Fibroblast of pulmonary artery (primary cell): Measurements from ENCODE around the gene ACAP3.

ENCODE experiments used
- DNase-seq: peaks from one replicate; pipeline ENCODE4 v3.0.0-alpha.2; 2010; ENCODE audit warnings: low read depth
- H3K4me3 ChIP-seq: replicated peaks from 2 replicates; pipeline ENCODE4 v1.5.1; 2011; ENCODE audit warnings: low read depth, mild to moderate bottlenecking, control low read depth, low read length, moderate library complexity
- TF ChIP-seq, protein P1 (sequence below): IDR thresholded peaks from 2 replicates; pipeline ENCODE4 v1.5.1; 2011; ENCODE audit warnings: mild to moderate bottlenecking, control low read depth, low read length, inconsistent platforms; ENCODE audit errors: missing control alignments

Gene ACAP3, protein sequence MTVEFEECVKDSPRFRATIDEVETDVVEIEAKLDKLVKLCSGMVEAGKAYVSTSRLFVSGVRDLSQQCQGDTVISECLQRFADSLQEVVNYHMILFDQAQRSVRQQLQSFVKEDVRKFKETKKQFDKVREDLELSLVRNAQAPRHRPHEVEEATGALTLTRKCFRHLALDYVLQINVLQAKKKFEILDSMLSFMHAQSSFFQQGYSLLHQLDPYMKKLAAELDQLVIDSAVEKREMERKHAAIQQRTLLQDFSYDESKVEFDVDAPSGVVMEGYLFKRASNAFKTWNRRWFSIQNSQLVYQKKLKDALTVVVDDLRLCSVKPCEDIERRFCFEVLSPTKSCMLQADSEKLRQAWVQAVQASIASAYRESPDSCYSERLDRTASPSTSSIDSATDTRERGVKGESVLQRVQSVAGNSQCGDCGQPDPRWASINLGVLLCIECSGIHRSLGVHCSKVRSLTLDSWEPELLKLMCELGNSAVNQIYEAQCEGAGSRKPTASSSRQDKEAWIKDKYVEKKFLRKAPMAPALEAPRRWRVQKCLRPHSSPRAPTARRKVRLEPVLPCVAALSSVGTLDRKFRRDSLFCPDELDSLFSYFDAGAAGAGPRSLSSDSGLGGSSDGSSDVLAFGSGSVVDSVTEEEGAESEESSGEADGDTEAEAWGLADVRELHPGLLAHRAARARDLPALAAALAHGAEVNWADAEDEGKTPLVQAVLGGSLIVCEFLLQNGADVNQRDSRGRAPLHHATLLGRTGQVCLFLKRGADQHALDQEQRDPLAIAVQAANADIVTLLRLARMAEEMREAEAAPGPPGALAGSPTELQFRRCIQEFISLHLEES

DNA sequence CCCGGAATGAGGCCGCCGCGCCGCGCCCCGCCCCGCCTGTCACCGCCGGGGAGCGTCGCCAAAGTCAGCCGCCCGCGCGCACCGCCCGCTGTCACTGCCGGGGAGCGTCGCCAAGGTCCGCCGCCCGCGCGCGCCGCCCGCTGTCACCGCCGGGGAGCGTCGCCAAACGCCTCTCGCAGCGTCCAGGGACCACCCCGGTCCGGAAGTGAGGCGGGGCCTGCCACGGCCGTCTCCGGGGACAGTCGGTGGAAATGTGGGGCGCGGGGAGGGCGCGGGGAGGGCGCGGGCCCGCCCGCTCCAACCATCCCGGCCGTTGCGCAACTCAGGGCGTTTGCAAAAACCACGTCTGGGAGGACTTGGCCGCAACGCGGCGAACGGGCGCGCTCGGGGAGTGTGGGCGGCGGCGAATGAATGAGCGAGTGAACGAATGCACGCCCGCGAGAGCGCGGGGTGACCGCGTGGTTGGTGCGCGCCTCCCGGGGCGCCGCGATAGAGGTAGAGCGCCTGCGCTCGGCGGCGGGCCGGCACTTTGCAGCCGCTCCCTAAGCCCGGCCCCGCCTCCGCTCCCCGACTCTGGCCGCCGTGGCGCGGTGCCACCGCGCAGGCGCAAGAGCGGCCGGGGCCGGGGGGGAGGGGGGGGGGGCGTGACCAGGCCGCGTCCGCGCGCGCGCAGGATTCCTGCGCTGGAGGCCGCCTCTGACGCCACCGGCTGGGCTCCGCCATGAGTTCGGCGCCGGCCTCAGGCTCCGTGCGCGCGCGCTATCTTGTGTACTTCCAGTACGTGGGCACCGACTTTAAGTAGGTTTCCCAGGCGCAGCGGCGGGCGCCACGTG lies at the start of gene ACAP3, which contains the start of gene PUSL1:
TSS of gene ACAP3 (minus strand) at position 8 of the 833 bp plus-strand sequence. CDS start 115 bp downstream, outside the sequence.
TSS of gene PUSL1 (plus strand) at position 675 of the 833 bp plus-strand sequence. CDS start at position 722, 47 bp downstream.
- peak within 1 kb of the TSS; percentile 72 for H3K4me3 ChIP-seq

DNA sequence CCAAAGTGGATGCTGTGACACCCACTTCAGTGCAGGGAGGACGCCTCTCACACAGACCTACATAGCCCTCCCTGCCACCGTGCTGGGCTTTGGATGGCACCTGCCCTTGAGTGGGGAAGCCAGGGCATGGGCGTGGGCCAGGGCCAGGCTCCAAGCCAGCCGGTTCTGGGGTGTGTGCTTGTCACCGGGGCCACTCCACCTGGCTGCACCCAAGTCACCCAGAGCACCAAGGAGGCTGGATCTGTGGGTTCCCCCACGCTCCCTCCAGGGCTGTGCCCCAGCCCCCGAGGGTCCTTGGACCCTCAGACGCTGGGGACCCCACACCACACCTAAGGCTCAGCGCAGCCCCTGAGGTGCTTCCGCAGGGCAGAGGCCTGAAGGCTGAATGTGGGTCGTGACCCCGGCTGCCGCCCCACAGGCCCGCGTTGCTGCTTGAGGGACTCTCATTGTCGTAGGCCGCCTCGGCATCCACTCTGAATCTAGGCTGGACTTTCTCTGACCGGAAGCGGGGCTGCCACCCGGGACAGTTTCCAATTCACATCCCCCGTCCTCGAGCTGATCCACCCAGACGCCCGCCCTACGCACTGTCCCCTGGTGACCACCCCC lies 49.2 kb upstream of the ACAP3 start:
- no peak for DNase-seq
- H3K4me3 ChIP-seq, result peak overlapping the region; percentile 64
- TF ChIP-seq, protein P1, sequence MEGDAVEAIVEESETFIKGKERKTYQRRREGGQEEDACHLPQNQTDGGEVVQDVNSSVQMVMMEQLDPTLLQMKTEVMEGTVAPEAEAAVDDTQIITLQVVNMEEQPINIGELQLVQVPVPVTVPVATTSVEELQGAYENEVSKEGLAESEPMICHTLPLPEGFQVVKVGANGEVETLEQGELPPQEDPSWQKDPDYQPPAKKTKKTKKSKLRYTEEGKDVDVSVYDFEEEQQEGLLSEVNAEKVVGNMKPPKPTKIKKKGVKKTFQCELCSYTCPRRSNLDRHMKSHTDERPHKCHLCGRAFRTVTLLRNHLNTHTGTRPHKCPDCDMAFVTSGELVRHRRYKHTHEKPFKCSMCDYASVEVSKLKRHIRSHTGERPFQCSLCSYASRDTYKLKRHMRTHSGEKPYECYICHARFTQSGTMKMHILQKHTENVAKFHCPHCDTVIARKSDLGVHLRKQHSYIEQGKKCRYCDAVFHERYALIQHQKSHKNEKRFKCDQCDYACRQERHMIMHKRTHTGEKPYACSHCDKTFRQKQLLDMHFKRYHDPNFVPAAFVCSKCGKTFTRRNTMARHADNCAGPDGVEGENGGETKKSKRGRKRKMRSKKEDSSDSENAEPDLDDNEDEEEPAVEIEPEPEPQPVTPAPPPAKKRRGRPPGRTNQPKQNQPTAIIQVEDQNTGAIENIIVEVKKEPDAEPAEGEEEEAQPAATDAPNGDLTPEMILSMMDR, result no peak

More for the DNA sequence above, at the start of gene ACAP3, which contains the start of gene PUSL1:
- TF ChIP-seq, protein P1, result no peak
- DNase-seq, result peak; percentile 94

DNA sequence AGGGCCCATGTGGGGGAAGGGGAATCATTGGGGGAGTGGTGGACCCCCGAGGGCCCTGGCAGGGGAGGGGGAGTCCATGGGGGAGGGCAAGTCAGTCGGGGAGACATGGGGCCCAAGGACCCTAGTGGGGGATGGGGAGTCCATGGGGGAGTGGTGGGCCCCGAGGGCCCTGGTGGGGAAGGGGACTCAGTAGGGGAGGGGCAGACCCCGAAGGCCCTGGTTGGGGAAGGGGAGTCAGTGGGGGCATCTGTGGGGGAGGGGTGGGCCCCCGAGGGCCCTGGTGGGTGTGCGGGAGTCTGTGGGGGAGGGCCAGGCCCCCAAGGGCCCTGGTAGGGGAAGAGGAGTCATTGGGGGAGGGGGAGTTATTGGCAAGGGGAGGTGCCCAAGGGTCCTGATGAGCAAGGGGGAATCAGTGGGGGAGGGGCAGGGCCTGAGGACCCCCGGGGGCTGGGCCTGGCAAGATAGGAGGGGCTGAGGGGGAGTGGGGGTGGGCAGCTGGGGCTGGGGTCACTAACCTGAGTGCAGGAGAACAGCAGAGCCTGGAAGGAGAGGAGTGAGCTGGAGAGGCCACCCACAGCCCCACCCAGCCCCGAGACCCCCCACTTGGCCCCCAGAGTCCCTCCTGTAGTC lies 48.6 kb upstream of the ACAP3 start:
- H3K4me3 ChIP-seq, result peak overlapping the region; percentile 64
- DNase-seq, result no peak

DNA sequence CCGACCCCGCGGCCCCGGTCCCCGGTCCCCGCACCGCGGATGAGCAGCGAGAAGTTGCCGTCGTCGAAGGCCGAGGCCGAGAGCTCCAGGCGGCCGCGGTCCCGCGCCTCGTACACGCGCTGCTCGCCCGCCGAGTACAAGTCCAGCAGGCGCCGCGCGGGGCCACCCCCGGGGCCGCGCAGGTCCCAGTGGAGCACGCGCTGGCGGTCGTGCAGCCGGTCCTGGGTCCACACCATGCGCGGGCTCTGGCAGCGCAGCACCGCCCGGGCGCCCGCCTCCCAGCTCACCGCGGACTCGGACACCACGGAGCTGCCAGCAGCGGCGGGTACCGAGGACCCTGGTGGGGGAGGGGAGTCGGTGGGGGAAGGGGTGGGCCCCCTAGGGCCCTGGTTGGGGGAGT lies 47.7 kb upstream of the ACAP3 start:
- TF ChIP-seq, protein P1, result no peak
- no peak for DNase-seq
- no peak overlapping the region for H3K4me3 ChIP-seq

More for the DNA sequence above, 48.6 kb upstream of the ACAP3 start:
- TF ChIP-seq, protein P1, result no peak

DNA sequence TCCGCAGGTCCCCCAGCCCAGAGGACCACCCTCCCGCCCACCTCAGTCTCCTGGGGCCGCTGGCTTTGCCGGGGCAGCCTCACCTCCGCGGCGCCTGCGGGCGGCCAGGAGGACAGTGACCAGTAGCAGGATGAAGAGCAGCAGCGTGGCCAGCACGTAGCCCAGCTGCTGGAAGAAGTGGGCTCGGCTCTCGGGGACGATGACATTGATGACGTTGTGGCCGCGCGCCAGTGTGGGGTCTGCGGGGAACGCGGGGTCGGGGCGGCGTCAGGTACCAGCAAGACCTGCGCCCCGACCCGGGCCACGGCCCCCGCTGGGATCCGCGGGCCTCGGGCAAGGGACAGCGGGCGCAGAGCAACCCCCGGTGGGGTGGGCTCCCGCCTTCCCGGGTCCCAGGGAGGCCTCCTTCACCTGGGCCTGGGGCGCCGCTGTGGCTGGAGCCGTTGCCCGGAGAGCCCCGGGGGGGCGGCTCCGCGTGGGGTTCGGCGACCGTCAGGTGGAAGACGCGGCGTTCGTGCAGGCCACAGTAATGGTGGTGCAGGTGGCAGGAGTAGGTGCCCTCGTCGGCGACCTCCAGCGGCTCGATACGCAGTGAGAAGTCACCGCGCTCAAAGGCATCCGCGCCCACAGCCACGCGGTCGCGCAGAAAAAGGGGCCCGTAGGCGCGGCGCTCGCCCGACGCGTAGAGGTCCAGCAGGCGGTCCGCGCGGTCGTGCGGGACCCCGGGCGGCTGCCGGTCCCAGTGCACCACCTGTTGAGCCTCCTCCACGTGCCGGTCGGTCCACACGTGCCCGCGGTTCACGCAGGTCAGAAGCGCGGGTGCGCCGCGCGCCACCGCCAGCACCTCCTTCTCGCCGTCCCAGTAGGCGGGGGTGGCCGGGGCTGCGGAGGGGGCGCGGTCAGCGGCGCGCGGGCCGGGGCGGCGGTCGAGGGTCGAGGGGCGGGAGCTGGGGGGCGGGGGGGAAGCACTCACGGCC lies 46.8 kb upstream of the ACAP3 start:
- no peak for DNase-seq
- no peak overlapping the region for H3K4me3 ChIP-seq
- TF ChIP-seq, protein P1, result no peak
